ENCODE measurements around the gene AMZ1. TPM values are rescaled to one million over a fixed set of nuclear protein-coding genes. Genes with fewer than 3 reads are reported as not detected.
A peak's percentile ranks its signal among the peaks of the same experiment; 100 is the strongest.

Gene AMZ1
- total and polyA plus RNA-seq, 2 donors, result 0.05 to 0.07 TPM

GRCh38 chr7:2709553-2710285 is 21.7 kb downstream of the AMZ1 start:
- 39% methylated on average over 35 of the region's 35 CpGs for WGBS

GRCh38 chr7:2710286-2710655 is 22.3 kb downstream of the AMZ1 start:
- peaks cover 29 to 88% of the 10 kb centered on the region in 2 donors for H3K27me3 ChIP-seq (ENCODE audit: control insufficient read depth in 2 of 2, insufficient read depth in 1 of 2, low read length in 1 of 2)
- no peak overlapping the region for H3K27ac ChIP-seq (ENCODE audit: low read depth in 1 of 2, low read length in 1 of 2)
- DNase-seq (ENCODE audit: low read depth in 6 of 9, low spot score in 9 of 9), result no peak
- H3K9me3 ChIP-seq (ENCODE audit: control insufficient read depth in 2 of 2, insufficient read depth in 1 of 2, low read length in 1 of 2), result peaks cover 0 to 16% of the 10 kb centered on the region in 2 donors
- 89% methylated on average over 11 of the region's 11 CpGs for WGBS
- no peak overlapping the region for H3K4me3 ChIP-seq (ENCODE audit: low read length in 2 of 2)
- no peaks in the 10 kb centered on the region for H3K36me3 ChIP-seq (ENCODE audit: control insufficient read depth in 2 of 2, insufficient read depth in 2 of 2, low read length in 1 of 2)
- H3K4me1 ChIP-seq (ENCODE audit: control insufficient read depth in 2 of 2, insufficient read depth in 2 of 2, low read length in 2 of 2), result peaks cover 11 to 45% of the 10 kb centered on the region in 2 donors

More at GRCh38 chr7:2709553-2710285, 21.7 kb downstream of the AMZ1 start:
- Histone ChIP-seq H3K36me3 (ENCODE audit: control insufficient read depth in 2 of 2, insufficient read depth in 2 of 2, low read length in 1 of 2) (no peaks in the 10 kb centered on the region), H3K9me3 (ENCODE audit: control insufficient read depth in 2 of 2, insufficient read depth in 1 of 2, low read length in 1 of 2) (peaks cover 0 to 12% of the 10 kb centered on the region in 2 donors), H3K27ac (ENCODE audit: low read depth in 1 of 2, low read length in 1 of 2) (no peak overlapping the region), H3K4me3 (ENCODE audit: low read length in 2 of 2) (no peak overlapping the region), H3K27me3 (ENCODE audit: control insufficient read depth in 2 of 2, insufficient read depth in 1 of 2, low read length in 1 of 2) (peaks cover 29 to 83% of the 10 kb centered on the region in 2 donors), H3K4me1 (ENCODE audit: control insufficient read depth in 2 of 2, insufficient read depth in 2 of 2, low read length in 2 of 2) (peaks cover 5 to 40% of the 10 kb centered on the region in 2 donors)
- DNase-seq (ENCODE audit: low read depth in 6 of 9, low spot score in 9 of 9), result peak in 7 of 9 donors; percentile 34 to 83 (median 50)

GRCh38 chr7:2710901-2711551 is 23.0 kb downstream of the AMZ1 start:
- Histone ChIP-seq H3K4me1 (ENCODE audit: control insufficient read depth in 2 of 2, insufficient read depth in 2 of 2, low read length in 2 of 2) (peaks cover 17 to 53% of the 10 kb centered on the region in 2 donors), H3K27ac (ENCODE audit: low read depth in 1 of 2, low read length in 1 of 2) (no peak overlapping the region), H3K36me3 (ENCODE audit: control insufficient read depth in 2 of 2, insufficient read depth in 2 of 2, low read length in 1 of 2) (no peaks in the 10 kb centered on the region), H3K27me3 (ENCODE audit: control insufficient read depth in 2 of 2, insufficient read depth in 1 of 2, low read length in 1 of 2) (peaks cover 27 to 82% of the 10 kb centered on the region in 2 donors), H3K9me3 (ENCODE audit: control insufficient read depth in 2 of 2, insufficient read depth in 1 of 2, low read length in 1 of 2) (peaks cover 0 to 16% of the 10 kb centered on the region in 2 donors), H3K4me3 (ENCODE audit: low read length in 2 of 2) (no peak overlapping the region)
- WGBS, result 46% methylated on average over 4 of the region's 4 CpGs
- peak in 1 of 9 donors; percentile 64 for DNase-seq (ENCODE audit: low read depth in 6 of 9, low spot score in 9 of 9)

GRCh38 chr7:2711895-2712675 is 24.1 kb downstream of the AMZ1 start:
- no peak overlapping the region for H3K4me3 ChIP-seq (ENCODE audit: low read length in 2 of 2)
- H3K9me3 ChIP-seq (ENCODE audit: control insufficient read depth in 2 of 2, insufficient read depth in 1 of 2, low read length in 1 of 2), result peaks cover 0 to 16% of the 10 kb centered on the region in 2 donors
- no peaks in the 10 kb centered on the region for H3K36me3 ChIP-seq (ENCODE audit: control insufficient read depth in 2 of 2, insufficient read depth in 2 of 2, low read length in 1 of 2)
- WGBS, result 96% methylated on average over 25 of the region's 25 CpGs
- peaks cover 30 to 86% of the 10 kb centered on the region in 2 donors for H3K27me3 ChIP-seq (ENCODE audit: control insufficient read depth in 2 of 2, insufficient read depth in 1 of 2, low read length in 1 of 2)
- H3K4me1 ChIP-seq (ENCODE audit: control insufficient read depth in 2 of 2, insufficient read depth in 2 of 2, low read length in 2 of 2), result peaks cover 28 to 63% of the 10 kb centered on the region in 2 donors
- DNase-seq (ENCODE audit: low read depth in 6 of 9, low spot score in 9 of 9), result no peak
- H3K27ac ChIP-seq (ENCODE audit: low read depth in 1 of 2, low read length in 1 of 2), result no peak overlapping the region

- no peak for DNase-seq (ENCODE audit: low read depth in 6 of 9, low spot score in 9 of 9)
- 47% methylated on average over 13 of the region's 13 CpGs for WGBS
- no peak overlapping the region for H3K4me3 ChIP-seq (ENCODE audit: low read length in 2 of 2)
- H3K4me1 ChIP-seq (ENCODE audit: control insufficient read depth in 2 of 2, insufficient read depth in 2 of 2, low read length in 2 of 2), result peaks cover 31 to 76% of the 10 kb centered on the region in 2 donors
- H3K27me3 ChIP-seq (ENCODE audit: control insufficient read depth in 2 of 2, insufficient read depth in 1 of 2, low read length in 1 of 2), result peaks cover 34 to 88% of the 10 kb centered on the region in 2 donors
- H3K27ac ChIP-seq (ENCODE audit: low read depth in 1 of 2, low read length in 1 of 2), result no peak overlapping the region
- peaks cover 0 to 16% of the 10 kb centered on the region in 2 donors for H3K9me3 ChIP-seq (ENCODE audit: control insufficient read depth in 2 of 2, insufficient read depth in 1 of 2, low read length in 1 of 2)
- H3K36me3 ChIP-seq (ENCODE audit: control insufficient read depth in 2 of 2, insufficient read depth in 2 of 2, low read length in 1 of 2), result no peaks in the 10 kb centered on the region
These were observed 25.4 kb downstream of the AMZ1 start for GRCh38 chr7:2713370-2713769.

GRCh38 chr7:2713978-2714377 is 26.0 kb downstream of the AMZ1 start:
- Histone ChIP-seq H3K36me3 (ENCODE audit: control insufficient read depth in 2 of 2, insufficient read depth in 2 of 2, low read length in 1 of 2) (no peaks in the 10 kb centered on the region), H3K27me3 (ENCODE audit: control insufficient read depth in 2 of 2, insufficient read depth in 1 of 2, low read length in 1 of 2) (peaks cover 34 to 88% of the 10 kb centered on the region in 2 donors), H3K27ac (ENCODE audit: low read depth in 1 of 2, low read length in 1 of 2) (no peak overlapping the region), H3K4me1 (ENCODE audit: control insufficient read depth in 2 of 2, insufficient read depth in 2 of 2, low read length in 2 of 2) (peaks cover 31 to 82% of the 10 kb centered on the region in 2 donors), H3K4me3 (ENCODE audit: low read length in 2 of 2) (no peak overlapping the region), H3K9me3 (ENCODE audit: control insufficient read depth in 2 of 2, insufficient read depth in 1 of 2, low read length in 1 of 2) (peaks cover 0 to 16% of the 10 kb centered on the region in 2 donors)
- no peak for DNase-seq (ENCODE audit: low read depth in 6 of 9, low spot score in 9 of 9)
- 90% methylated on average over 12 of the region's 12 CpGs for WGBS

GRCh38 chr7:2714636-2715035 is 26.6 kb downstream of the AMZ1 start:
- H3K36me3 ChIP-seq (ENCODE audit: control insufficient read depth in 2 of 2, insufficient read depth in 2 of 2, low read length in 1 of 2), result no peaks in the 10 kb centered on the region
- H3K27ac ChIP-seq (ENCODE audit: low read depth in 1 of 2, low read length in 1 of 2), result no peak overlapping the region
- no peak for DNase-seq (ENCODE audit: low read depth in 6 of 9, low spot score in 9 of 9)
- peaks cover 0 to 16% of the 10 kb centered on the region in 2 donors for H3K9me3 ChIP-seq (ENCODE audit: control insufficient read depth in 2 of 2, insufficient read depth in 1 of 2, low read length in 1 of 2)
- 98% methylated on average over 9 of the region's 9 CpGs for WGBS
- H3K27me3 ChIP-seq (ENCODE audit: control insufficient read depth in 2 of 2, insufficient read depth in 1 of 2, low read length in 1 of 2), result peaks cover 36 to 86% of the 10 kb centered on the region in 2 donors
- peaks cover 31 to 82% of the 10 kb centered on the region in 2 donors for H3K4me1 ChIP-seq (ENCODE audit: control insufficient read depth in 2 of 2, insufficient read depth in 2 of 2, low read length in 2 of 2)
- H3K4me3 ChIP-seq (ENCODE audit: low read length in 2 of 2), result no peak overlapping the region

- WGBS, result 10% methylated on average over 22 of the region's 22 CpGs
These were observed 27.6 kb downstream of the AMZ1 start for GRCh38 chr7:2715341-2716231.

More at GRCh38 chr7:2715341-2716231, 27.6 kb downstream of the AMZ1 start:
- peaks cover 0 to 16% of the 10 kb centered on the region in 2 donors for H3K9me3 ChIP-seq (ENCODE audit: control insufficient read depth in 2 of 2, insufficient read depth in 1 of 2, low read length in 1 of 2)
- no peaks in the 10 kb centered on the region for H3K36me3 ChIP-seq (ENCODE audit: control insufficient read depth in 2 of 2, insufficient read depth in 2 of 2, low read length in 1 of 2)
- peak in 8 of 9 donors; percentile 47 to 90 (median 74) for DNase-seq (ENCODE audit: low read depth in 6 of 9, low spot score in 9 of 9)
- no peak overlapping the region for H3K4me3 ChIP-seq (ENCODE audit: low read length in 2 of 2)
- H3K4me1 ChIP-seq (ENCODE audit: control insufficient read depth in 2 of 2, insufficient read depth in 2 of 2, low read length in 2 of 2), result peaks cover 31 to 75% of the 10 kb centered on the region in 2 donors
- H3K27me3 ChIP-seq (ENCODE audit: control insufficient read depth in 2 of 2, insufficient read depth in 1 of 2, low read length in 1 of 2), result peaks cover 31 to 86% of the 10 kb centered on the region in 2 donors
- H3K27ac ChIP-seq (ENCODE audit: low read depth in 1 of 2, low read length in 1 of 2), result peak overlapping the region in 1 of 2 donors; percentile 42
